Measurements from ENCODE around the gene FREM1. TPM values are rescaled to one million over a fixed set of nuclear protein-coding genes. Genes with fewer than 3 reads are reported as not detected.

Gene FREM1
- total RNA-seq, 1 experiment from 2014 or later, result 0.50 TPM

DNA sequence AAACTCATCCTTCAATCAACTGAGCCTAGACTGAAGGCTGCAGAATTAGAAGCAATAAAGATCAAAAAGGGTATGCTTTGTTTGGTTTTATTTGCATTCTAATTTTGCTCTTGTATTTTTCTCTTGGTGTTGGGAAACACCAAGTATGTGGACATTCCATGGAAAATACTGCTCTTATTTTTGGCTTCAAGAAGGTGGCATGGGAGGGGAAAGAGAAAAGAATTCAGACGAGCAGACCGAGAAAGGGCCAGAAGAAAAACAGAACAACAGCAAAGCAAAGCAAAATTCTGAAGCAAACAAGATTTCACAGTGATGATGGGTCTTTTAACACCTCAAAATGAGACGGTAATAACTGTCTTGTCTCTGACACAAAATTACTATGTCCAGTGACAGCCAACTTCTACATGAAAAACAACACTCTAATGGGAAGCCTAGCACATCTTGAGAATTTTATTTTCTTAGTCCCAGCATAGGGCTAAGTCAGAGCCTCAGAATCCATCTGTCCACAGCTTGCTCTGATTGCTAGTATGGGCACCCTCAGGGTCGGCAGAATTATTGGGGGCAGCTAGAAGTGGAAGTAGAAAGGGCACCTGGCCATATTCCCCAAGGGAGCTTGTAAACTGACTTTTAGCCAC lies 26.8 kb downstream of the FREM1 start:
- Histone ChIP-seq H3K27me3 (replicated peaks; ENCODE audit: control insufficient read depth, insufficient read depth, low read length) (no peaks in the 10 kb centered on the region), H3K4me1 (no peaks in the 10 kb centered on the region), H3K9me3 (no peaks in the 10 kb centered on the region), H3K36me3 (ENCODE audit: control insufficient read depth, insufficient read depth, low read length) (no peaks in the 10 kb centered on the region), H3K4me3 (ENCODE audit: low read depth, low read length) (no peak overlapping the region)
- no peak overlapping the region for H3K27ac Mint-ChIP-seq (ENCODE audit: unreplicated experiment)
- H3K27me3 Mint-ChIP-seq (ENCODE audit: insufficient read depth, unreplicated experiment), result no peaks in the 10 kb centered on the region
- H3K9me3 Mint-ChIP-seq (ENCODE audit: unreplicated experiment), result no peaks in the 10 kb centered on the region
- no peaks in the 10 kb centered on the region for H3K36me3 Mint-ChIP-seq (ENCODE audit: insufficient read depth, unreplicated experiment)
- H3K4me3 Mint-ChIP-seq (ENCODE audit: unreplicated experiment), result no peak overlapping the region
- ChIA-PET POLR2A (no interaction called here), CTCF (no interaction called here)
- peaks cover 7% of the 10 kb centered on the region for H3K4me1 Mint-ChIP-seq (ENCODE audit: low read depth, unreplicated experiment)
- no peak for TF ChIP-seq CTCF (IDR thresholded peaks at IDR 0.05; ENCODE audit: insufficient read depth in 1 of 2, low read depth in 1 of 2, low read length in 1 of 2, severe bottlenecking in 1 of 2, unreplicated experiment in 1 of 2)
- DNase-seq, result no peak
- no TSS peak for BruUV-seq (replicated peaks)
- intact Hi-C loops (cut with micrococcal nuclease; ENCODE audit: unreplicated experiment), result no loop called here

GRCh38 chr9:14882090-14882489 lies 28.1 kb downstream of the FREM1 start:
- intact Hi-C loops (cut with micrococcal nuclease; ENCODE audit: unreplicated experiment), result no loop called here
- Histone ChIP-seq H3K4me1 (no peaks in the 10 kb centered on the region), H3K36me3 (ENCODE audit: control insufficient read depth, insufficient read depth, low read length) (no peaks in the 10 kb centered on the region), H3K27me3 (replicated peaks; ENCODE audit: control insufficient read depth, insufficient read depth, low read length) (no peaks in the 10 kb centered on the region), H3K4me3 (ENCODE audit: low read depth, low read length) (no peak overlapping the region), H3K9me3 (no peaks in the 10 kb centered on the region)
- H3K4me3 Mint-ChIP-seq (ENCODE audit: unreplicated experiment), result no peak overlapping the region
- no peak overlapping the region for H3K27ac Mint-ChIP-seq (ENCODE audit: unreplicated experiment)
- H3K27me3 Mint-ChIP-seq (ENCODE audit: insufficient read depth, unreplicated experiment), result peaks cover 6% of the 10 kb centered on the region
- H3K36me3 Mint-ChIP-seq (ENCODE audit: insufficient read depth, unreplicated experiment), result no peaks in the 10 kb centered on the region
- POLR2A ChIA-PET, result no interaction called here
- peaks cover 7% of the 10 kb centered on the region for H3K4me1 Mint-ChIP-seq (ENCODE audit: low read depth, unreplicated experiment)
- H3K9me3 Mint-ChIP-seq (ENCODE audit: unreplicated experiment), result no peaks in the 10 kb centered on the region
- no TSS peak for BruUV-seq (replicated peaks)
- CTCF ChIA-PET, result no interaction called here
- no peak for TF ChIP-seq CTCF (IDR thresholded peaks at IDR 0.05; ENCODE audit: insufficient read depth in 1 of 2, low read depth in 1 of 2, low read length in 1 of 2, severe bottlenecking in 1 of 2, unreplicated experiment in 1 of 2)
- no peak for DNase-seq

GRCh38 chr9:14881006-14881405 lies 29.2 kb downstream of the FREM1 start:
- Mint-ChIP-seq H3K27ac (ENCODE audit: unreplicated experiment) (no peak overlapping the region), H3K36me3 (ENCODE audit: insufficient read depth, unreplicated experiment) (no peaks in the 10 kb centered on the region), H3K4me1 (ENCODE audit: low read depth, unreplicated experiment) (peaks cover 7% of the 10 kb centered on the region), H3K27me3 (ENCODE audit: insufficient read depth, unreplicated experiment) (peaks cover 6% of the 10 kb centered on the region), H3K4me3 (ENCODE audit: unreplicated experiment) (no peak overlapping the region), H3K9me3 (ENCODE audit: unreplicated experiment) (no peaks in the 10 kb centered on the region)
- Histone ChIP-seq H3K4me1 (no peaks in the 10 kb centered on the region), H3K27me3 (replicated peaks; ENCODE audit: control insufficient read depth, insufficient read depth, low read length) (no peaks in the 10 kb centered on the region), H3K4me3 (ENCODE audit: low read depth, low read length) (no peak overlapping the region), H3K9me3 (no peaks in the 10 kb centered on the region), H3K36me3 (ENCODE audit: control insufficient read depth, insufficient read depth, low read length) (no peaks in the 10 kb centered on the region)
- intact Hi-C loops (cut with micrococcal nuclease; ENCODE audit: unreplicated experiment), result no loop called here
- no TSS peak for BruUV-seq (replicated peaks)
- no peak for TF ChIP-seq CTCF (IDR thresholded peaks at IDR 0.05; ENCODE audit: insufficient read depth in 1 of 2, low read depth in 1 of 2, low read length in 1 of 2, severe bottlenecking in 1 of 2, unreplicated experiment in 1 of 2)
- ChIA-PET POLR2A (no interaction called here), CTCF (no interaction called here)
- DNase-seq, result no peak

Data from Caco-2 (cell line).